Coronary artery (tissue), 2 donors: Measurements from ENCODE around the gene SCN1A.

Experiments
- DNase-seq: peaks from one replicate; pipeline ENCODE4 v3.0.0-alpha.2; 2017; ENCODE audit warnings: low spot score
- H3K27ac ChIP-seq, 2 donors: fragments of 200-600 bp; sonication (generic); one replicate each; pipeline ENCODE4 v1.5.1; 2016 to 2019
- H3K4me3 ChIP-seq: fragments of 200-600 bp; sonication (generic); 2 replicates; pipeline ENCODE4 v1.5.1; 2016; ENCODE audit warnings: mild to moderate bottlenecking, moderate library complexity
- TF ChIP-seq, protein P1 (sequence below): fragments of 200-600 bp; sonication (generic); IDR thresholded peaks from one replicate; pipeline ENCODE4 v1.5.1; 2019; ENCODE audit warnings: antibody characterized with exemption

Gene SCN1A

DNA sequence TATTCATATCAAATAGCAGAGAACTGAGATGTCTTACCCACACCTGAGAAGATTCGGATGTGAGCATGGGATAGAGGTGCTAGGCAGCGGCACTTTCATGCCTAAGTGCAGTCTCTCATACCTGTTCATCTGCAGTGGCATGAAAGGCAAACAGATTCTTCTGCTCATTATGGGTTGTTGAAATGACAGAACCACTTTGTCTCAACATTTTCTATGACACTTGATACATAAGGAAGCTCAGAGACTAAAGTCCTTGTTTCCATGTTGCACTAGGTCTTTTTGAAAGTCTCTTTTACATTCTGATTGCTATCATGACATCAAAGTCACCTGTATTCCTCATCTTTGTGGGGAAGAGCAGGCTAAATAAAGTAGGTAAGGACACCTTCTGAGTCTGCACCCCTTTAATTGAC, 8.0 kb upstream of the SCN1A start:
- DNase-seq, result no peak
- no peak overlapping the region for H3K27ac ChIP-seq
- TF ChIP-seq, protein P1, sequence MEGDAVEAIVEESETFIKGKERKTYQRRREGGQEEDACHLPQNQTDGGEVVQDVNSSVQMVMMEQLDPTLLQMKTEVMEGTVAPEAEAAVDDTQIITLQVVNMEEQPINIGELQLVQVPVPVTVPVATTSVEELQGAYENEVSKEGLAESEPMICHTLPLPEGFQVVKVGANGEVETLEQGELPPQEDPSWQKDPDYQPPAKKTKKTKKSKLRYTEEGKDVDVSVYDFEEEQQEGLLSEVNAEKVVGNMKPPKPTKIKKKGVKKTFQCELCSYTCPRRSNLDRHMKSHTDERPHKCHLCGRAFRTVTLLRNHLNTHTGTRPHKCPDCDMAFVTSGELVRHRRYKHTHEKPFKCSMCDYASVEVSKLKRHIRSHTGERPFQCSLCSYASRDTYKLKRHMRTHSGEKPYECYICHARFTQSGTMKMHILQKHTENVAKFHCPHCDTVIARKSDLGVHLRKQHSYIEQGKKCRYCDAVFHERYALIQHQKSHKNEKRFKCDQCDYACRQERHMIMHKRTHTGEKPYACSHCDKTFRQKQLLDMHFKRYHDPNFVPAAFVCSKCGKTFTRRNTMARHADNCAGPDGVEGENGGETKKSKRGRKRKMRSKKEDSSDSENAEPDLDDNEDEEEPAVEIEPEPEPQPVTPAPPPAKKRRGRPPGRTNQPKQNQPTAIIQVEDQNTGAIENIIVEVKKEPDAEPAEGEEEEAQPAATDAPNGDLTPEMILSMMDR, result no peak
- H3K4me3 ChIP-seq, result no peak overlapping the region

DNA sequence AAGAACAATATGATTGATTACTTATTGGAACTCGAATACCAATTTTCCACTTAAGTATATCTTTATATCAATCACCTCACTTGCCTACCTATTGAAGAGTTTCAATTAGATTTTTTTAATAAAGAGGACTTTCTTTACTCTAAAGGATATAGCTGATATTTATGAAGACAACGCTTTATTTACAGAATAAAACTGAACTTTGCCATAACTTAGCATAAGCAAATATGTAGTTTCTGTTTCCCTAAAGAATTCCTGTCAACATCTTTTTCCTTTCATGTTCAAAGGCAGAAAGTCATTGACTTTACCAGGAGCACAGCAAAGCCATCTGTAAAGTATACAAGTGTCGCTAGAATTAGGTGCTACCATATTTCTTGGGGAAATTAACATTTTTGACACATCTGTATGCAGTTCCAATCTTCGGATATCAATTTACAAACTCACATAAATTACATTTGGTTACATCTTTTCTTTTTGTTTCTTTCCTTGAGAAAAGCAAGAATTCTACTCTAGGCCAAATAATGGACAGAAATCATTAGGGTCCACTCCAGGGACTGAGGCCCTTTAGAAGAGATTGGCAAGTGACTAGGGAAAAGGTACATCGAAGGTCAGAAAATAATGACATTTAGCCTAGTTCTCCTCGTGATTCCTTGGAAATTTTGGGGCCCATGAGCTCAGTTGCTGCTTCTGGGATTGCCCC, 7.5 kb upstream of the SCN1A start:
- TF ChIP-seq, protein P1, result no peak
- Histone ChIP-seq H3K27ac (no peak overlapping the region), H3K4me3 (no peak overlapping the region)
- DNase-seq, result no peak

DNA sequence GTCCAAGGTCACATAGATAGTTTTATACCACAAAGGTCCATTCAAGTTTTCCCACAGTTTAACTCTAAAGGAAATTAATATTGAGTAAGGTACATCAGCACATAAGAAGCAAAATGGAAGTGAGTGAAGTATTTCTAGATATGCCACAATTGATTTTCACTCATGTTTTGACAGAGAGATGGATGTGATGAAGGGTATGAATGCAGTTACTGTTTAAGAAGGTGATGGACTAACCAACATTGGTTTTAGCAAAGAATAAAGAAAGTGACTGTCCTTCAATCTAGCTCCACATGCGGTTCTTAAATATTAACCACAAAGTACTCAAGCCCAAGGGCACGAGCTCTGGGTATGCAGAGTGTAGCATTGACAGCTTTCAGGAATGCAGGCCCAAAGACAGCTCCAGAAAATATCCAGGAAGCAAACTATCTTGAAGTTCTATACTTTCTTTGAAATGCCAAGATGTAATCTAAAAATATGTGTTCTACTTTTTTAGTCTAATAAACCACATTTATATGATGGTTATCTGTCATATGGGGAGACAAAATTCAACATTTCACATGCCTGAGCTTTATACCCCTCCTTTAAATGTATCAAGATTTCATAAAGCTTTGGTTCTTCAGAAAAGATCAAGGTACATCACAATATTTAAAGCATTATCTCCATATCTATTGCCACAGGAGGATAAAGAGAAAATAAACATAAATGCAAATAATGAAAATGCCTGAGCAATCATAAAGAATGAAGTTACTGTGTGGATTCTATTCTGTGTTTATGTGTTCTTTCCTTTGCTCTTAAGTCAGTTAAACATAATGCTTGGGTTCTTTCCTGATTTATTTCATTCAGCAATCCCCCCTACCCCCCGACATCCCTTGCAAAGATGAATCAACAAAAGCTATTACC, 6.7 kb upstream of the SCN1A start:
- no peak overlapping the region for H3K4me3 ChIP-seq
- H3K27ac ChIP-seq, result no peak overlapping the region
- TF ChIP-seq, protein P1, result no peak
- no peak for DNase-seq

DNA sequence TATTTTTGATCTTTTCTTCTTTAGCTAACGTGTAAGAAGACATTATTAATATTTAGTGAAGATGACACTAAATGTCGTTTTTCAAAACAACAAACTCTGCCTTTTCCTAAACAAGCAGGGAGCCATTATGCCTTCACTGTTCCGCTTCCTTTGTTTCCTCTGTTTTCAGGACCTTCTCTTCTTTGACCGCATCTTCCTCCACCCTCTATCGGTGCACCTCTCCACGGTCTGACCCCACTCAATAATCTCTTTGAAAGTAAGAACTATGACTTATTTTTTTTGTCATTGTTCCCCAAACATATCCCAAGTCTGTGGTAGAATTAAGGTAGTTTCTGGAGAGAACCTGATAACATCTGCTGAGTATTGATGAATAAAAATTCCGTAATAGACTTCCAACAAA, 5.8 kb upstream of the SCN1A start:
- no peak overlapping the region for H3K27ac ChIP-seq
- no peak overlapping the region for H3K4me3 ChIP-seq
- DNase-seq, result no peak
- TF ChIP-seq, protein P1, result no peak

DNA sequence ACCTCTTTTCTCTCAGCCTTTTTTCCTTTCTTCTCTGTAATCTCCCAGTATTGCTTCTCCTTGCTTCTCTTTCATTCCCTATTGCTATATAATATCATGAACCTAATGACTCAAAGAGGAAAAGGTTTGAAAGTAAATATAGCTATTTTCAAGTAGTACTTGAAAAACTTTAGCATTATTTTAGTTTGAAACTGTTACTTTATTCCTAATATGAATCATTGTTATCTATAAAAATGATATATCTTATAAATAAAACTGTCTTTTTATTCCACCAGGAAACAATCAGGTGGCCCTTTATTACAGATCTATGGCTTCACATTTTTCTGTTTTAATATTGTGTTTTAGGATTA, 311 bp upstream of the SCN1A start:
- Histone ChIP-seq H3K4me3 (no peak overlapping the region), H3K27ac (no peak overlapping the region)
- no peak for DNase-seq
- TF ChIP-seq, protein P1, result no peak

DNA sequence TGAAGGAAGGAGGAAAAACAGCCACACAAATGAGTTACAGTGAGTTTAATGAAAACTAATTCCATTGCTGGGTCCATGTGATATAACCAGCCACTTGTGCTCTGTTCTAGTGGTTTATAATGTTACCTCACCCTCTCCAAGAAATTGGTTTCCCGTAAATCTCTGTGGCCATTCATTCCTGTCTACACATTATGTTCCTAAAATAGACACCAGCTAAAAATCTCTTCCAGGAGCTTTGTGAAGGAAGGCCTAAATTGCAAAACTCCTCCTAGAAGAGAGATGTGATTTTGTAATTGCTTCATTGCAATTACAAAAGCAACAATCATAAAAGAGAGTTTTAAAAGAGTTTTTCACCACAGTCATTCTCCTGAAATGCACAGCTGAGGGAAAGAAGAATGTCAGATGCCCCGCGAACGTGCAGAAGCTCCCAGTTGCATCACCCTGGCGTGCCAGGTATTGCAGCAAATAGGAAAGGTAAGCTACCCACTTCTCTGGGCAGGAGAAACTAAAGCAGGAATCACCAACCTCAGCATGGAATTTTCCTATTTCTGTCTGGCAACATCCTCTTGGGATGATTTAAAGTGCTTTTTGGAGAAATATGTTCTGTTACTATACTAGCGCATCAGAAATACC, 1.7 kb downstream of the SCN1A start:
- Histone ChIP-seq H3K27ac (no peak overlapping the region), H3K4me3 (no peak overlapping the region)
- DNase-seq, result no peak
- TF ChIP-seq, protein P1, result no peak
